Mucosa of descending colon (tissue), 3 donors: ENCODE data around the gene TRIM29. TPM values are rescaled to one million over a fixed set of nuclear protein-coding genes. Genes with fewer than 3 reads are reported as not detected.
"Not testable (repeated sequence)": the region's sequence is repeated elsewhere in the genome, so short reads cannot be mapped to it uniquely, and the experiment has no call there.

Experiments
- ATAC-seq: fragments of 200-7000 bp; cut with Tn5 transposase; one replicate; pipeline ENCODE4 v1.9.1; 2020; ENCODE audit warnings: mild to moderate bottlenecking, moderate library complexity
- DNase-seq, 3 donors: peaks; one replicate each; pipeline ENCODE4 v3.0.0-alpha.2; 2020
- H3K36me3 ChIP-seq: fragments of 200-600 bp; one replicate; pipeline ENCODE4 v1.8.0; 2021; ENCODE audit warnings: low read depth, mild to moderate bottlenecking
- H3K4me1 ChIP-seq: fragments of 200-600 bp; one replicate; pipeline ENCODE4 v1.8.0; 2021; ENCODE audit warnings: low read depth, mild to moderate bottlenecking
- H3K4me3 ChIP-seq: fragments of 200-600 bp; one replicate; pipeline ENCODE4 v1.8.0; 2021; ENCODE audit warnings: mild to moderate bottlenecking
- H3K9me3 ChIP-seq: fragments of 200-600 bp; one replicate; pipeline ENCODE4 v1.8.0; 2021; ENCODE audit warnings: mild to moderate bottlenecking
- intact Hi-C, 2 donors: fragments of 100-400 bp; cut with DNase I in 1 of 2; cut with micrococcal nuclease in 1 of 2; formaldehyde crosslinking; loops; one replicate each; pipeline versions ENCODE4 v1.11.0 to v1.11.1; 2022; cut with DNase I, micrococcal nuclease
- total RNA-seq, 3 donors: library from RNA; stranded (reverse); fragmentation: NEBNext Ultra II Directional in 2 of 3; extraction: Animal tissue kit (Norgen Biotek cat#: 25700) in 2 of 3; gene quantifications; one replicate each; pipeline versions ENCODE4 v1.2.1 to v1.2.4, GENCODE V29; 2021 to 2023
- TF ChIP-seq, protein P1 (sequence below): fragments of 200-600 bp; IDR thresholded peaks from one replicate; pipeline ENCODE4 v1.8.0; 2022; ENCODE audit warnings: antibody characterized with exemption, mild to moderate bottlenecking
- donor health status: DM: no; HTN: no; CAD: no; lungs with moderate emphysema.
- donor health status: DM: no; HTN: no; CAD: no.
- donor health status: DM: no; HTN: yes; CAD: no.

TRIM29 gene
- total RNA-seq, 3 donors from 2014 or later = 4.0 to 6.3 (median 5.4) TPM

DNA sequence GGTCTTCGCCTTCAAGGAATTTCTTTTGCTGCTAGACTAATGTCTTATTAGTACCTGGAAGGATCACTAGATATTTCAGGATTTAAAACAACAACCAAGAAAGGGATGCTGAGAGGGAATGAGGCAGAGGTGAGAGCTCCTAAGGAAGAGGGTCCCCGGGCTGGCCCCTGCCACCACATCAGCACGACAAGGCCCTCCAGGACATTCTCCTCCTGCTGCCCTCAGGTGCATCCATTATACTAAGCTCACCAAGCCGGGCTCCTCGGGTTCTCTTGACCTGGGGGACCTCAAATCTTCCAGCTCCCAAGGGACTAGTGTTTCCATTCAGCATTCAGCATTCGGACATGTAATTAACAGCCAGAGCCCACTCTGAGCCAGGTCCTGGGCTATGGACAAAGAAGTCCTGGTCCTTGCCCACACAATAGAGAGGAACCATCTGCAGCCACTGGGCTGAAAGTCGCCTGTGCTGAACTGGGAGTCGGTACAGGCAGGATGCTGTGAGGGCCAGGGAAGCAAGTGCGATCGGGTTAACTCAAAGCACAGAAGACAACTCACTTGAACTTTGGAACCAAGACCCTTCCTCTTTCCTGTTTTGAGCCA lies 43.6 kb upstream of the TRIM29 start:
- intact Hi-C loops = loop anchor here in 1 of 2 donors (5.0 kb wide), 1 partner anchor 41 kb away; no protein-coding TSS in a partner anchor
- TF ChIP-seq, protein P1, sequence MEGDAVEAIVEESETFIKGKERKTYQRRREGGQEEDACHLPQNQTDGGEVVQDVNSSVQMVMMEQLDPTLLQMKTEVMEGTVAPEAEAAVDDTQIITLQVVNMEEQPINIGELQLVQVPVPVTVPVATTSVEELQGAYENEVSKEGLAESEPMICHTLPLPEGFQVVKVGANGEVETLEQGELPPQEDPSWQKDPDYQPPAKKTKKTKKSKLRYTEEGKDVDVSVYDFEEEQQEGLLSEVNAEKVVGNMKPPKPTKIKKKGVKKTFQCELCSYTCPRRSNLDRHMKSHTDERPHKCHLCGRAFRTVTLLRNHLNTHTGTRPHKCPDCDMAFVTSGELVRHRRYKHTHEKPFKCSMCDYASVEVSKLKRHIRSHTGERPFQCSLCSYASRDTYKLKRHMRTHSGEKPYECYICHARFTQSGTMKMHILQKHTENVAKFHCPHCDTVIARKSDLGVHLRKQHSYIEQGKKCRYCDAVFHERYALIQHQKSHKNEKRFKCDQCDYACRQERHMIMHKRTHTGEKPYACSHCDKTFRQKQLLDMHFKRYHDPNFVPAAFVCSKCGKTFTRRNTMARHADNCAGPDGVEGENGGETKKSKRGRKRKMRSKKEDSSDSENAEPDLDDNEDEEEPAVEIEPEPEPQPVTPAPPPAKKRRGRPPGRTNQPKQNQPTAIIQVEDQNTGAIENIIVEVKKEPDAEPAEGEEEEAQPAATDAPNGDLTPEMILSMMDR = no peak
- ATAC-seq (no peak), DNase-seq (peak in 1 of 3 donors; percentile 2)
- Histone ChIP-seq H3K4me3 (no peak overlapping the region), H3K9me3 (no peaks in the 10 kb centered on the region), H3K4me1 (peaks cover 28% of the 10 kb centered on the region), H3K36me3 (no peaks in the 10 kb centered on the region)

DNA sequence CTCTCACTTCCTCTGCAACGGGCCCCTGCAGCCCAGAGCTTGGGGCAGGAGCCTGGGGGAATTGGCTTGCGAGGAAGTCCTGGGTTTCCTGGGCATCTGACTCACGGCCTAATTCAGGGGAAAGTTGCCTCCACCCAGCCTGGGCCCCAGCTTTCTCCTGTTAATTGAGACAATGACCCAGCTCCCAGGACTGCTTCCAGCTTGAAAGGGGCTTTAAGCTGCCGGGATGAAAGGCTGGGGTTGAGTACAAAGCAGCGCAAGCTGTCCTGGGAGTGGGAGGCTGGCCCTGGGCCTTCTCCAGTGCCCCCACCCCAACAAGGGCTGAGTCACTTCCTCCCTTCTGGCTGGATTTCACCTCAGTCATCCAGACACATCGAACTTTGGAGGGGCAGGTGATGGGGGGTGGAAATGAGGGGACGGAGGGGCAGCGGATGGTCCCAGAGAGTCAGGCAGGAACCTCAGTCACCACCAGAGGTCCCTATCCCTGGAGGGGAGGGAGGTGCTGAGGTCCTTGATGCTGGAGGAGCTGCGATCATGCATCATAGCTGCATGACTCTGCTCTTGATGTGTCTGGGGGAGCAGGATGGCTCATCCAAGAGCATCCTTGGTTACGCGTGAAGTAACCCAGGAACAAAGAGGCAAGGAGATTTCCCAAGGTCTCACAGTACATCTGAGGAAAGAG lies 42.8 kb upstream of the TRIM29 start:
- Histone ChIP-seq H3K9me3 (no peaks in the 10 kb centered on the region), H3K36me3 (no peaks in the 10 kb centered on the region), H3K4me1 (peaks cover 20% of the 10 kb centered on the region), H3K4me3 (no peak overlapping the region)
- ATAC-seq = no peak
- intact Hi-C loops = loop anchor here in 1 of 2 donors (5.0 kb wide), 1 partner anchor 42 kb away; no protein-coding TSS in a partner anchor
- DNase-seq = peak in 2 of 3 donors; percentile 5 to 23
- TF ChIP-seq, protein P1 = no peak

DNA sequence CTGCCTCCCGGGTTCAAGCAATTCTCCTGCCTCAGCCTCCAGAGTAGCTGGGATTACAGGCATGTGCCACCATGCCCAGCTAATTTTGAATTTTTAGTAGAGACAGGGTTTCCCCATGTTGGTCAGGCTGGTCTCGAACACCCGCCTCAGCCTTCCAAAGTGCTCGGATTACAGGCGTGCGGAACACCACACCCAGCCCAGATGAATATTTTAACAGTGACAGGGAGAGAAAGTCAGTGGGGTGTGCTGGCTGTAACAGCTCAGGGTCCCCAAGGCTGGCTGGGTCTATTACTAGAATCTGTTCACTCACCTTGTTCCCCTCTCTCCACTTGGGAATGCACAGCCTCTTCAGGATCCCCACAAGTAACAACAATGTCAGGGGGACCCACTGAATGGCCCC lies 42.1 kb upstream of the TRIM29 start:
- peak in 1 of 3 donors; percentile 24 for DNase-seq
- not testable (repeated sequence) for H3K9me3 ChIP-seq, H3K4me3 ChIP-seq, H3K36me3 ChIP-seq, ATAC-seq
- peaks cover 19% of the 10 kb centered on the region for H3K4me1 ChIP-seq
- intact Hi-C loops = loop anchor here in 1 of 2 donors (5.0 kb wide), 1 partner anchor 42 kb away; no protein-coding TSS in a partner anchor

DNA sequence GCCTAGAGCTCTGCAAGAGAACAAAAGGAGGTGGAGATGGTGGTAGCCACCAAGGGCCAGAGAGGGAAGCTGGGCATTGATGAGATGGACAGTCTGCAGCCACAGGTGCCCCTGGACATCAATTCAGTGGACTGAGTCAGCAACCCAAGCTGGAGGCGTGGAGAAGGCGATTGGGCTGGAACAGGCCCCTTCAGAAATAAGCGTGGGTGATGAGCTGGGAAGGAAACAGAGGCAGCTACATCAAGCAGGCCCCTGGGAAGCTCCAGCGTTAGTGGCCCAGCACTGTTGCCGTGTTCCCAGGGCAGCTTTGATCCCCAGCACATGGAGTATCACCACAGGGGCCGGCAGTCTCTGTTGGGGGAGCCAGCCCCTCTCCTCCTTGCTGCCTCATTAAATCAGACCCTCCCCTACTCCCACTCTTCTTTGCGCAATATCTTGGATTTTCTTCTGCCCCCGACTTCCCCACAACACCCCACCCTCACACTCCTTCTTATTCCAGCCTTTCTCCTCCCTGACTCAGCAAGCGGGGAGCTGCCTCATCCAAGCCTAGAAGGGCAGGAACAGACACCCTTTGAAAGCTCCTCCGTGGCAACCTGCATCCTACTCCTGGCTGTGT lies 41.3 kb upstream of the TRIM29 start:
- intact Hi-C loops = loop anchor here in 1 of 2 donors (5.0 kb wide), 1 partner anchor 53 kb away; no protein-coding TSS in a partner anchor
- Histone ChIP-seq H3K4me3 (no peak overlapping the region), H3K36me3 (no peaks in the 10 kb centered on the region), H3K4me1 (peaks cover 13% of the 10 kb centered on the region), H3K9me3 (no peaks in the 10 kb centered on the region)
- TF ChIP-seq, protein P1 = no peak
- DNase-seq (no peak), ATAC-seq (no peak)

DNA sequence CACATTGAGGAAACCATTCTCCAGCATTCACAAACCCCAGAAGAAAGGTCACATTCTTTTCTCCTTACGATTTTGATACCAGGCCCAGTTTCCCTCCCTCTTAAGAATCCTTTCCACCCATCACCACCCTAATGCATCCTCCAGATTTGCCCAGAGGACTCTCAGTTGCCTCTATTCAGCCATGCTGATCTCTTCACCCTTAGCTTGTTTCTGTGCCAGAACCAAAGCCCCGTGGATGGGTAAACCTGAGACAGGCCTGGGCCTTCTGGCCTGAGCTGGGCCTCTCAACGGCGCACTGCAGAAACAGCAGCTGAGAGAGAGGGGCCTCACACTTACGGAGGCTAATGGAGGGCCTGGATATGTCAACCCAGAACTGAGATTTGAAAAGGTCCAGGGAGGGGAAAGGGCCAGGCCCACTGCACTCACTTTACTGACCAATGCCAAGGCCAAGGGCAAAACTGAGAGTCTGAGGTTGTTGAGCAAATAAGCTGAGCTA lies 40.7 kb upstream of the TRIM29 start:
- intact Hi-C loops = loop anchor here in 1 of 2 donors (5.0 kb wide), 1 partner anchor 54 kb away; no protein-coding TSS in a partner anchor
- ATAC-seq (no peak), DNase-seq (no peak)
- Histone ChIP-seq H3K4me1 (peaks cover 7% of the 10 kb centered on the region), H3K36me3 (no peaks in the 10 kb centered on the region), H3K9me3 (no peaks in the 10 kb centered on the region), H3K4me3 (no peak overlapping the region)
- TF ChIP-seq, protein P1 = no peak
